Measurements from ENCODE around the gene PCDH10. TPM values are rescaled to one million over a fixed set of nuclear protein-coding genes. Genes with fewer than 3 reads are reported as not detected.

Gene PCDH10
- total RNA-seq, 3 donors from 2014 or later (not counting 1 experiment from before 2014, with no cell fraction given): not detected

DNA sequence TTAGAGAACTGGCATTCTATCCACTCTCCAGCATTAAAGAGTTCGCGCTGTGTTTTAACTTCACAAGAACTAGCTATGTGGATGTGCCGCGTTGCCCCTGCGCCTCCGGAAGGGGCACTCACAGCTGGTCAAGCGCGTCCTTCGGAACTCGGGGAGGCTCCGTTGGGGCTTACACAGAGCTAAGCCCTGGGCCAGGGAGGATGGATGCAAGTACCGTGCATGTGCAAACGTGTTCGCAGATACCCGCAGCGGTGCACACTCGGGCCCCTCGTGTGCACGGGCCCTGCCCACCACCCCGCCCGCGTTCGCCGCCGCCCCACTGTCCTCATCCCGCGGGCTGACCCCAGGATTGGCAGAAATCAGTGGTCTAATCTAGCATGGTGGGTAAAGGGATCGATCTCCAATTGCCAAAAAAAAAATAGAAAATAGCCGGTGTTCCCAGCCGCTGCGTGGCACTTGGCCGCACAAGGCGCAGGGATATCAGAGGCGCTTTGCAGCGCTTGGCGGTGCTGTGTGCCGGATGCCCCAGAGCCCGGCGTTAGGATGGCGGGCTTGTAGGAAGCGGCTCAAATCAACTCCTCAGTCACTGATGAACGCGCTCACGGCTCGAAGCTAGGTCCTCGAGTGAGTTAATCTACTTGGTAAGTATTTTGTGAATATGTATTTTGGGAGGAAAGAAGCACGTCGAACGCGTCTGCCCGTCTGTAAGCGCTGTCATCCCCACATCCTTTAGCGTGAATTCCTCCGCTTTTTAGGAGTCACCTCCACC, 989 bp upstream of the PCDH10 start:
- DNase-seq (no peak), ATAC-seq (no peak)
- no peaks in the 10 kb centered on the region for H3K36me3 ChIP-seq (ENCODE audit: control insufficient read depth, insufficient read depth, low read length)
- peaks cover 28% of the 10 kb centered on the region for H3K27me3 ChIP-seq (ENCODE audit: control insufficient read depth, insufficient read depth, low read length)
- H3K9me3 Mint-ChIP-seq: peaks cover 0 to 8% of the 10 kb centered on the region in 2 donors
- TF ChIP-seq, protein P1, sequence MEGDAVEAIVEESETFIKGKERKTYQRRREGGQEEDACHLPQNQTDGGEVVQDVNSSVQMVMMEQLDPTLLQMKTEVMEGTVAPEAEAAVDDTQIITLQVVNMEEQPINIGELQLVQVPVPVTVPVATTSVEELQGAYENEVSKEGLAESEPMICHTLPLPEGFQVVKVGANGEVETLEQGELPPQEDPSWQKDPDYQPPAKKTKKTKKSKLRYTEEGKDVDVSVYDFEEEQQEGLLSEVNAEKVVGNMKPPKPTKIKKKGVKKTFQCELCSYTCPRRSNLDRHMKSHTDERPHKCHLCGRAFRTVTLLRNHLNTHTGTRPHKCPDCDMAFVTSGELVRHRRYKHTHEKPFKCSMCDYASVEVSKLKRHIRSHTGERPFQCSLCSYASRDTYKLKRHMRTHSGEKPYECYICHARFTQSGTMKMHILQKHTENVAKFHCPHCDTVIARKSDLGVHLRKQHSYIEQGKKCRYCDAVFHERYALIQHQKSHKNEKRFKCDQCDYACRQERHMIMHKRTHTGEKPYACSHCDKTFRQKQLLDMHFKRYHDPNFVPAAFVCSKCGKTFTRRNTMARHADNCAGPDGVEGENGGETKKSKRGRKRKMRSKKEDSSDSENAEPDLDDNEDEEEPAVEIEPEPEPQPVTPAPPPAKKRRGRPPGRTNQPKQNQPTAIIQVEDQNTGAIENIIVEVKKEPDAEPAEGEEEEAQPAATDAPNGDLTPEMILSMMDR (IDR thresholded peaks at IDR 0.05): no peak
- H3K27me3 Mint-ChIP-seq (ENCODE audit: low read depth in 2 of 2): peaks cover 39 to 63% of the 10 kb centered on the region in 2 donors
- peaks cover 0 to 13% of the 10 kb centered on the region in 2 donors for H3K4me1 Mint-ChIP-seq
- no peak overlapping the region for H3K4me3 ChIP-seq (ENCODE audit: low read length)
- WGBS (ENCODE audit: insufficient coverage): 4% methylated on average over 54 of the region's 54 CpGs
- peaks cover 7% of the 10 kb centered on the region for H3K4me1 ChIP-seq (ENCODE audit: control insufficient read depth, insufficient read depth, low read length)
- H3K27ac Mint-ChIP-seq: no peak overlapping the region
- H3K36me3 Mint-ChIP-seq: peaks cover 22% of the 10 kb centered on the region
- no peak overlapping the region for H3K27ac ChIP-seq (ENCODE audit: low read length)
- intact Hi-C loops (cut with micrococcal nuclease): no loop called here
- H3K4me3 Mint-ChIP-seq: no peak overlapping the region
- peaks cover 7% of the 10 kb centered on the region for H3K9me3 ChIP-seq (ENCODE audit: control insufficient read depth, insufficient read depth, low read length)

DNA sequence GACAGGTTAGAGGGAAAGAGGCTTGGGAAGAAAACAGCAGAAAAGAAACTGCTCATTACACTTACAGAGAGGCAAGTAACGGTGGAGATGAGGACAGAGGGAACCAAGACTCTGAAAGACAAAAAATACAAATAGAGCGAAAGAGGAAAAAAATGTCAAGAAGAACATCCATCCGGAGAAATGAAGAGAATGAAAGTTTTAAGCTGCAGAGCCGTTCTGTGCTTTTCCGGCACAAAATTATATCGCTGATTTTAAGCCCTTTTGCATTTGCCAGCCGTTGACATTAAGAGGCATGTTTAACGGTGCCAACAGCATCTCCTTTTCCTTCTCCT, 236 bp downstream of the PCDH10 start:
- intact Hi-C loops (cut with micrococcal nuclease): no loop called here
- H3K27me3 Mint-ChIP-seq (ENCODE audit: low read depth in 2 of 2): peaks cover 39 to 65% of the 10 kb centered on the region in 2 donors
- Histone ChIP-seq H3K4me1 (ENCODE audit: control insufficient read depth, insufficient read depth, low read length) (peaks cover 7% of the 10 kb centered on the region), H3K27ac (ENCODE audit: low read length) (no peak overlapping the region), H3K27me3 (ENCODE audit: control insufficient read depth, insufficient read depth, low read length) (peaks cover 28% of the 10 kb centered on the region), H3K36me3 (ENCODE audit: control insufficient read depth, insufficient read depth, low read length) (no peaks in the 10 kb centered on the region), H3K4me3 (ENCODE audit: low read length) (no peak overlapping the region), H3K9me3 (ENCODE audit: control insufficient read depth, insufficient read depth, low read length) (peaks cover 7% of the 10 kb centered on the region)
- H3K4me1 Mint-ChIP-seq: peaks cover 0 to 13% of the 10 kb centered on the region in 2 donors
- ATAC-seq (no peak), DNase-seq (no peak)
- no peak overlapping the region for H3K27ac Mint-ChIP-seq
- H3K9me3 Mint-ChIP-seq: peaks cover 0 to 8% of the 10 kb centered on the region in 2 donors
- TF ChIP-seq, protein P1 (IDR thresholded peaks at IDR 0.05): no peak
- WGBS (ENCODE audit: insufficient coverage): 11% methylated on average over 8 of the region's 8 CpGs
- H3K36me3 Mint-ChIP-seq: peaks cover 23% of the 10 kb centered on the region
- peak overlapping the region; percentile 75 for H3K4me3 Mint-ChIP-seq

- TF ChIP-seq, protein P1 (IDR thresholded peaks at IDR 0.05): no peak
- H3K4me1 Mint-ChIP-seq: peaks cover 0 to 13% of the 10 kb centered on the region in 2 donors
- no peak overlapping the region for H3K4me3 ChIP-seq (ENCODE audit: low read length)
- H3K9me3 ChIP-seq (ENCODE audit: control insufficient read depth, insufficient read depth, low read length): peaks cover 7% of the 10 kb centered on the region
- peaks cover 28% of the 10 kb centered on the region for H3K27me3 ChIP-seq (ENCODE audit: control insufficient read depth, insufficient read depth, low read length)
- no peak overlapping the region for H3K27ac Mint-ChIP-seq
- ATAC-seq (no peak), DNase-seq (no peak)
- H3K27me3 Mint-ChIP-seq (ENCODE audit: low read depth in 2 of 2): peaks cover 39 to 60% of the 10 kb centered on the region in 2 donors
- H3K4me3 Mint-ChIP-seq: no peak overlapping the region
- H3K27ac ChIP-seq (ENCODE audit: low read length): no peak overlapping the region
- H3K9me3 Mint-ChIP-seq: peaks cover 0 to 6% of the 10 kb centered on the region in 2 donors
- H3K4me1 ChIP-seq (ENCODE audit: control insufficient read depth, insufficient read depth, low read length): peaks cover 7% of the 10 kb centered on the region
- WGBS (ENCODE audit: insufficient coverage): 8% methylated on average over 17 of the region's 17 CpGs
- no peaks in the 10 kb centered on the region for H3K36me3 ChIP-seq (ENCODE audit: control insufficient read depth, insufficient read depth, low read length)
- H3K36me3 Mint-ChIP-seq: peaks cover 23% of the 10 kb centered on the region
- intact Hi-C loops (cut with micrococcal nuclease): no loop called here
Observed at GRCh38 chr4:133149932-133150471, 908 bp downstream of the PCDH10 start.
